Transverse colon (tissue), 4 donors: ENCODE measurements around the gene CEP162. TPM values are rescaled to one million over a fixed set of nuclear protein-coding genes. Genes with fewer than 3 reads are reported as not detected.
"Not testable (repeated sequence)": the region's sequence is repeated elsewhere in the genome, so short reads cannot be mapped to it uniquely, and the experiment has no call there.

Source experiments
- DNase-seq: peaks from one replicate; pipeline ENCODE4 v3.0.0-alpha.2; 2019
- H3K27ac ChIP-seq, 4 donors: fragments of 200-600 bp; sonication (generic); 2 replicates each; pipeline ENCODE4 v1.5.1; 2016 to 2018; ENCODE audit warnings: inconsistent platforms in 4 of 4
- H3K27me3 ChIP-seq: fragments of 200-600 bp; sonication (generic); 2 replicates; pipeline ENCODE4 v1.5.1; 2017; ENCODE audit warnings: inconsistent platforms
- H3K36me3 ChIP-seq, 4 donors: fragments of 200-600 bp; sonication (generic); 2 replicates each; pipeline ENCODE4 v1.5.1; 2017 to 2019; ENCODE audit warnings: inconsistent platforms in 4 of 4
- H3K4me1 ChIP-seq, 4 donors: fragments of 200-600 bp; sonication (generic); 2 replicates each; pipeline ENCODE4 v1.5.1; 2017 to 2020; ENCODE audit warnings: inconsistent platforms in 4 of 4
- H3K4me3 ChIP-seq, 4 donors: fragments of 200-600 bp; sonication (generic); 1 replicate in 1 of 4; 2 replicates in 3 of 4; pipeline versions ENCODE4 v1.5.1 to v1.6.1; 2017 to 2019; ENCODE audit warnings: inconsistent platforms in 4 of 4
- H3K9me3 ChIP-seq, 2 donors: fragments of 200-600 bp; sonication (generic); 2 replicates each; pipeline ENCODE4 v1.5.1; 2017 to 2019; ENCODE audit warnings: inconsistent platforms in 2 of 2
- CTCF ChIP-seq, 5 experiments: fragments of 200-600 bp in 3 of 5; fragments of 450-650 bp in 2 of 5; sonication (generic) in 3 of 5; IDR thresholded peaks; 1 replicate in 2 of 5; 2 replicates in 3 of 5; pipeline ENCODE4 v1.5.1; 2016 to 2017; ENCODE audit warnings: antibody characterized with exemption in 5 of 5, inconsistent platforms in 3 of 5, mild to moderate bottlenecking in 2 of 5, moderate library complexity in 1 of 5
- EP300 ChIP-seq: sonication (generic); formaldehyde crosslinking; IDR thresholded peaks from one replicate; pipeline ENCODE4 v1.6.1; 2017; ENCODE audit warnings: antibody characterized with exemption, low read depth
- POLR2A ChIP-seq: fragments of 450-650 bp; IDR thresholded peaks from one replicate; pipeline ENCODE4 v1.6.1; 2016; ENCODE audit warnings: antibody characterized with exemption, mild to moderate bottlenecking, moderate library complexity
- POLR2AphosphoS5 ChIP-seq, 3 donors: sonication (generic); formaldehyde crosslinking; IDR thresholded peaks; one replicate each; pipeline ENCODE4 v1.6.1; 2016; ENCODE audit warnings: antibody characterized with exemption in 3 of 3
- WGBS, 2 donors: methylation state at CpG; one replicate each; pipeline ENCODE4 v1.1.5; 2018; ENCODE audit warnings: low coverage in 1 of 2; 5-methylcytosine and 5-hydroxymethylcytosine counted together
- in situ Hi-C, 4 donors: fragments of 200-750 bp; cut with MboI; loops; one replicate each; pipeline versions ENCODE4 v1.15.0 to v1.15.1; 2017; ENCODE audit warnings: low sequenced_read_pairs in 3 of 4, low pct_ligation_motif_present in 1 of 4, low pct_unique_long_range_greater_than_20kb in 1 of 4
- intact Hi-C: fragments of 100-400 bp; cut with DNase I; formaldehyde crosslinking; loops from one replicate; pipeline ENCODE4 v1.15.1; 2023; ENCODE audit warnings: low total_unique reads
- total RNA-seq, 4 donors: library from RNA; depleted of rRNA; stranded (reverse); fragments of >200 nt; gene quantifications; one replicate each; pipeline ENCODE4 v1.1.0, GENCODE V29; 2016

Gene CEP162
- total RNA-seq, 4 donors from 2014 or later: 8.2 to 45.0 (median 9.7) TPM

GRCh38 chr6:84204011-84204410 is 23.4 kb downstream of the CEP162 start:
- no peaks in the 10 kb centered on the region for H3K4me1 ChIP-seq
- H3K36me3 ChIP-seq: peaks cover 0 to 25% (median 9%) of the 10 kb centered on the region in 4 donors
- no peak for DNase-seq
- intact Hi-C loops: no loop called here
- no peak for TF ChIP-seq EP300
- H3K27me3 ChIP-seq: no peaks in the 10 kb centered on the region
- in situ Hi-C loops: loop anchor here in 1 of 4 donors (25.0 kb wide), 1 partner anchor 317 kb away; no protein-coding TSS in a partner anchor
- no peaks in the 10 kb centered on the region for H3K9me3 ChIP-seq
- WGBS, 2 donors: 88 to 96% methylated on average over 3 of the region's 3 CpGs
- no peak overlapping the region for H3K27ac ChIP-seq
- no peak overlapping the region for H3K4me3 ChIP-seq

GRCh38 chr6:84199987-84200386 is 27.5 kb downstream of the CEP162 start:
- not testable (repeated sequence) for H3K27ac ChIP-seq, H3K4me3 ChIP-seq, H3K9me3 ChIP-seq, H3K4me1 ChIP-seq, DNase-seq, H3K27me3 ChIP-seq
- in situ Hi-C loops (loop anchor here in 1 of 4 donors (25.0 kb wide), 1 partner anchor 313 kb away; no protein-coding TSS in a partner anchor), intact Hi-C loops (loop anchor here (5.0 kb wide), 1 partner anchor 922 kb away; no protein-coding TSS in a partner anchor)
- WGBS, 2 donors: 90 to 100% methylated on average over 5 to 6 of the region's 6 CpGs
- H3K36me3 ChIP-seq: peaks cover 0 to 51% (median 19%) of the 10 kb centered on the region in 4 donors

GRCh38 chr6:84197708-84198107 is 29.7 kb downstream of the CEP162 start:
- intact Hi-C loops (loop anchor here (5.0 kb wide), 1 partner anchor 925 kb away; no protein-coding TSS in a partner anchor), in situ Hi-C loops (no loop called here)
- Histone ChIP-seq H3K36me3 (peaks cover 0 to 41% (median 18%) of the 10 kb centered on the region in 4 donors), H3K27me3 (no peaks in the 10 kb centered on the region), H3K4me1 (no peaks in the 10 kb centered on the region), H3K4me3 (no peak overlapping the region), H3K27ac (no peak overlapping the region), H3K9me3 (no peaks in the 10 kb centered on the region)
- no peak for DNase-seq
- TF ChIP-seq EP300 (no peak), CTCF (IDR thresholded peaks at IDR 0.05) (no peak), POLR2AphosphoS5 (IDR thresholded peaks at IDR 0.05) (no peak), POLR2A (no peak)
- 86 to 93% methylated on average over 2 of the region's 2 CpGs for WGBS, 2 donors

- no peak for TF ChIP-seq POLR2A
- TF ChIP-seq POLR2AphosphoS5 (IDR thresholded peaks at IDR 0.05): no peak
- TF ChIP-seq CTCF (IDR thresholded peaks at IDR 0.05): no peak
- no peak for TF ChIP-seq EP300
- Histone ChIP-seq H3K4me1 (no peaks in the 10 kb centered on the region), H3K4me3 (no peak overlapping the region), H3K36me3 (peaks cover 0 to 33% (median 16%) of the 10 kb centered on the region in 4 donors), H3K27me3 (no peaks in the 10 kb centered on the region), H3K9me3 (no peaks in the 10 kb centered on the region), H3K27ac (no peak overlapping the region)
- WGBS, 2 donors: 90 to 94% methylated on average over 2 of the region's 2 CpGs
- no peak for DNase-seq
- in situ Hi-C loops (no loop called here), intact Hi-C loops (no loop called here)
Observed at GRCh38 chr6:84193114-84193708, 34.2 kb downstream of the CEP162 start.

GRCh38 chr6:84191802-84192201 is 35.6 kb downstream of the CEP162 start:
- intact Hi-C loops: no loop called here
- Histone ChIP-seq H3K4me1 (no peaks in the 10 kb centered on the region), H3K9me3 (no peaks in the 10 kb centered on the region), H3K4me3 (no peak overlapping the region), H3K27me3 (no peaks in the 10 kb centered on the region), H3K36me3 (peaks cover 0 to 20% (median 10%) of the 10 kb centered on the region in 4 donors), H3K27ac (no peak overlapping the region)
- DNase-seq: no peak
- TF ChIP-seq CTCF (IDR thresholded peaks at IDR 0.05) (no peak), POLR2AphosphoS5 (IDR thresholded peaks at IDR 0.05) (no peak), POLR2A (no peak), EP300 (no peak)
- in situ Hi-C loops: no loop called here
- WGBS, 2 donors: 91 to 100% methylated on average over 2 of the region's 2 CpGs

- in situ Hi-C loops, H3K9me3 ChIP-seq, DNase-seq, H3K27me3 ChIP-seq, H3K4me3 ChIP-seq, H3K27ac ChIP-seq, intact Hi-C loops, H3K4me1 ChIP-seq: not testable (repeated sequence)
- 97% methylated on average over 11 of the region's 25 CpGs; no CpG with 5 or more reads in 1 of the 2 donors for WGBS, 2 donors
- peaks cover 0 to 14% (median 5%) of the 10 kb centered on the region in 4 donors for H3K36me3 ChIP-seq
Observed at GRCh38 chr6:84189356-84189755, 38.1 kb downstream of the CEP162 start.
